ENCODE measurements around the gene KY. TPM values are rescaled to one million over a fixed set of nuclear protein-coding genes. Genes with fewer than 3 reads are reported as not detected.
A peak's percentile ranks its signal among the peaks of the same experiment; 100 is the strongest.

The KY gene
- polyA plus RNA-seq, 10 donors = 23.1 to 71.1 (median 49.3) TPM

DNA sequence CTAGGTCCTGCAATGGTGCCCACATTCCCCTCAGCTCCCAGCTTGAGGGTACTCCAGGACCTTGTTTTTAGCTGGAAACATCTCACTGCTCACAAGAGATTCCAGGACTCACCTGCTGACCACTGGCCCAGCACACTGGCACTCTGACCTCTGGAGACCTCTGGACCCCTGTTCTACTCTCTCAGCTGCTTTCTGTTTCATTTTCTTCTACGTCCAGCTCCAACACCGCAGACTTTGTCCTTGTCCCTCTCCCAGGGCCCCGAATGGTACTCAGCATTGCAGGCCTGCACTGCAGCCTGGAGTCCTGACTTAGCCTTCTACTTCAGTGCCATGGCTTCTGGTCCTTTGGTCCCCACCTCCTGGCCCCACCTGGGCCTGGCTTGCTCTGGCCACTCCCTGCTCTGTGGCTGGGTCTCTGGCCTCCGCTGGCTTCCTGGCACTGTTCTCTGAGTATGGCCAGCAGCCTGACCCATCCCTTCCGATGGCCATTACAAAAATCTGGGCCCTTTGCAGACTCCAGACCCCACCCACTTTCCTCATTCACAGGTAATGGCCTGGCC is 27.9 kb downstream of the KY start:
- DNase-seq = no peak

DNA sequence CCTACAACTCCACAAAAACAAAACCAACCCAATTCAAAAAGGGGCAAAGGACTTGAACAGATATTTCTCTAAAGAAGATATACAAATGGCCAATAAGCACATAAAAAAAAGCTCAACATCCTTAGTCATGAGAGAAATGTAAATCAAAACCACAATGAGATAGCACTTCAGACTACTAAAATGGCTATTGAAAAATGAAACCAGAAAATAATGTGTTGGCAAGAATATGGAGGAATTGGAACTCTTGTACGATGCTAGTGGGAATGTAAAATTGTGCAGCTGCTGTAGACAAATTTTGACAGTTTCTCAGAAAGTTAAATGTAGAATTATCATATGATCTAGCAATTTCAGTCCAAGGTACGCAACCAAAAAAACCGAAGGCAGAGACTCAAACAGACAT is 29.0 kb downstream of the KY start:
- no peak for DNase-seq

GRCh38 chr3:134620476-134621115 is 30.2 kb downstream of the KY start:
- DNase-seq = no peak

- no peak for DNase-seq
Measured at GRCh38 chr3:134619884-134620445, 30.9 kb downstream of the KY start.

DNA sequence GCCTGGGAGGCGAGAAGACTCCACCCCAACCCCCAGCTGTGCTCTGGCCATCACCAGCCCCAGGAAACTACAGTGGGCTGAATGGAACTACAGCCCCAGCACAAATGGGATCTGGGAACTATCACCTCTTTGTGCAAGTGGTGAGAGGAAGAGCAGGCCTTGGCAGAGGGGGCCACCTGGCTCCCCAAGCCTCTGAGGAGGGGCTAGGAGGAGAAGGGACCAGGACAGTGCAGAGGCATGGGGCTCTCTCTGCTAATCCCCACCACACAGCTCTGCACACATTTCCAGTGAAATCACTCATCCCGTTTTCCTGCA is 31.6 kb downstream of the KY start:
- no peak for DNase-seq

- DNase-seq = no peak
Measured at GRCh38 chr3:134618478-134619300, 32.1 kb downstream of the KY start.

DNA sequence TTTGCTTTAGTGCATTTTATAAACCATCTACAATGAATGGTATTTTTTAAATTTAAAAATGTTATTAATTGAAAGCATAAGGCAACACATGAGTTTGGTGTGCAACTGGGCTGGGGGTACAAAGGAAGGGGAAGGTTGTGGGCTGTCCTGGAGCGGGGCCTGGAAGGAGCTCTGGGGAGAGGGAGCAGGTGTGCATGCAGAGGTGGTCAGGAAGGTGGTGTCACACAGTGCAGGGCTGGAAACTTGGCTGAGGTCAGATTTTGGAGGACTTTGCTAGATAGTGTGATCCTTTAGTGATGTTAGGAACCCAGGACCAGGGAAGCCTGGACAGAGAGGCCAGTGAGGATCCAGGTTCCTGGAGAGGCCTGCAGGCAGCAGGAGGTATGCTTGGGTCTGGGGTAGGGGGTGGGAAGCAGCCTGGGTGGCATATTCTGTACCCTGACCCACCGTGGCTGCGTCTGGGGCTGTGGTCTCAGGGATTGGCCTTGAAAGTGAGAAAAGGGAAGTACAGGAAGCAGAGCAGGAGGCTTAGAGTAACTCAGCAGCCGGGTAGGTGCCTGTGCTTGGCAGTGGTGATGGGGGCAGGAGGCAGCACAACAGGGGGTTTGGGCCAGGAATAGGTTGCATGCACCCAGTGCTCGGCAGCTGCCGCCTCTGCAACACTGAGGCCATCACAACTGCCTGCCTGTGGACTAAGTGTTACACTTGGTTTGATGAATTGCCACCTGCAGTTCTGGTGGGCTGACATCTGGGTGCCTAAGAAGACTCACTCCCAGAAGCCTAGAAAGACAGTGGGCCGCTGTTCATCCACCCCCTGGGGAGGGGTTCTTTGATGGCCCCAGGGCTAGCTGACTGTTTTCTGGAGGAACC is 33.0 kb downstream of the KY start:
- DNase-seq = no peak

- DNase-seq = no peak
Measured at GRCh38 chr3:134615743-134616142, 35.1 kb downstream of the KY start.

GRCh38 chr3:134614955-134615354 is 35.9 kb downstream of the KY start:
- no peak for DNase-seq

GRCh38 chr3:134613006-134613520 is 37.8 kb downstream of the KY start:
- no peak for DNase-seq

GRCh38 chr3:134611516-134611915 is 39.3 kb downstream of the KY start:
- no peak for DNase-seq

- no peak for DNase-seq
Measured at GRCh38 chr3:134610432-134611385, 40.1 kb downstream of the KY start.

- no peak for DNase-seq
Measured at GRCh38 chr3:134609821-134610431, 40.9 kb downstream of the KY start.

- DNase-seq = peak in 1 of 3 donors; percentile 21
Measured at GRCh38 chr3:134608771-134609435, 41.9 kb downstream of the KY start.

DNA sequence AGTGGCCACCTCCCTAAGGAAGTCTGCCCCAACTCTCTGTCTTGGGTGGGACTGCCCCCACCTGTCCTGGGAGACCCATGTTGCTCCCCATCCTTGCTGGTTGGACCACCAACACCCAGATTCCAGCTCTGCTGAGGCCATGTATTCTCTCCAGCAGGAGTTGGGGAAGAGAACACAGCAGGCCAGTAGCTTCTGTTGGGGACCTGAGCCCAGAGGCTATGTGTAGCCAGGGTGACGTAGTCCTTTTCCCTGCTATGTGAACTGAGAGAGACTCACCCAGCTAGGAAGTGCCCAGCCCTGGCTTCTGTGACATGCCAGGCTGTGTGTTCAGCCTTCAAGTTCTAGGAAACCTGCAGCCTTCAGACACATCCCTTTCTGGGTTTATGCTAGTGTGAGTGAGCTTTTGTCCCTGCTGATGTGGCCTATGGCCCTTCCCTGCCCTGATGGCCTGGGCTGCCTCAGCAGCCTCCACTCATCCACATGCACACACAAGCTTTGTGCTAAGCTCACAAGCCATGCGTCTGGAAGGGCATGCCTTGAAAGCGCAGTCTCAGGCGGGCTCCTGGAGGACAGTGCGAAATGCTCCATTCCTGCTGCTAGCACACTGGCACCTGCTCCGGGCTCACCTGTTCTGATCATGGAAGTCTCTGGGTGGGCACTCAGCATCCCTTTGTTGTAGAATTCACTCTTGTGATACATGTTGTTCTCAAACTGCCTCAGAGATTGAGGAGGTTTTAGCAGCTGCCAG is 42.6 kb downstream of the KY start:
- DNase-seq = no peak

DNA sequence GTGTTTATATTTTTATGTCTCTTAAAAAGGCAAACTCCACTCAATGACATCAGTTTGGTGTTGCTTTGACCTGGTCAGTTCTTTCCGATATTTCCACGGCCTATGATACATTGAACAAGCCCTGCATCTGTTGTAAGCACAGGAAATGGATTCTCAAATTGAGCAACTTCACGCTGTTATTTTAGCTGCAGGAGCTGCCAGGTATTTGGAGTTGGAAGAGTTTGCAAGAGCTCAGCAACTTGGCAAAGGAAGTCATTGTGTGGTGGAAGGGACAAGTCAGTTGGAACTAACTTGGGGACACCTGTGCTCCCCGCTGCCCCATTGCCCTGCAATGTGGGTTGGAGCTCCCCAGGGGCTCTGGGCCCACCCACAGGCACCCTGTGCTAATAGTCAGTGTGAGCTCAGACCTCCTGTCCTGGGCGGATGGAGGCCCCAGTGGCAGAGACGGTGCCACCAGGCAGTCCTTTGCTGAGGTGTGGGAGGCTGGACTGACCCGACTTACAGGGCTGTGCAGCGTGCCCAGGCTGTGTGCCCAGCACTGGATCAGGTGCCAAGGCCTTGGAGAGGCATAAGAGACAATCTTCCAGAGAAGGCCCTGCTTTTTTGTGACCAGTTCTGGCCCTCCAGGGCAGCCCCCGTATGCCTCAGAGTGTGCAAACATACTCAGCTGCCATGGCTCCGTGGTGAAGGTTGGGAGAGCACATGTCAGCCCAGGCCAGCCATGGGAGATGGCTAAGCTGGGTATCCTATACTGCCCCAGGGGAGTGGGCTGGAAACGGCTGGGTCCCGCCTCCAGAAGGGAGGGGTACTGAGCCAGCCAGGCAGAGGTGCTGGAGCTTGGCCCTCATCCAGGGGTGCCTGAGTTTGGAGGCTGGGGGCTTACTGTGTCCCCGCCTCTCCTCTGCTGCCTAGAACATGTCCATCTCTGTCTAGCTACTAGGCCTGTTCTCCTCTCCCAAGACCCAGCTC is 43.5 kb downstream of the KY start:
- peak in 1 of 3 donors; percentile 40 for DNase-seq
